ENCODE data around the gene TNP2. TPM values are rescaled to one million over a fixed set of nuclear protein-coding genes. Genes with fewer than 3 reads are reported as not detected.
"Not testable (repeated sequence)": the region's sequence is repeated elsewhere in the genome, so short reads cannot be mapped to it uniquely, and the experiment has no call there.

Gene TNP2
- total RNA-seq, 6 donors from 2014 or later = not detected

GRCh38 chr16:11292076-11292748 is 23.1 kb upstream of the TNP2 start:
- Histone ChIP-seq H3K4me1 (peaks cover 6 to 19% (median 7%) of the 10 kb centered on the region in 4 donors), H3K9me3 (no peaks in the 10 kb centered on the region), H3K27ac (no peak overlapping the region), H3K4me3 (no peak overlapping the region), H3K27me3 (no peaks in the 10 kb centered on the region), H3K36me3 (no peaks in the 10 kb centered on the region)
- ATAC-seq (ENCODE audit: low FRiP score in 2 of 2) (no peak), DNase-seq (no peak)
- TF ChIP-seq EP300 (IDR thresholded peaks at IDR 0.05) (no peak), CTCF (IDR thresholded peaks at IDR 0.05) (no peak), POLR2A (IDR thresholded peaks at IDR 0.05) (no peak), POLR2AphosphoS5 (IDR thresholded peaks at IDR 0.05) (no peak)
- 88 to 93% methylated on average over 7 of the region's 7 CpGs for WGBS, 2 donors

- DNase-seq (no peak), ATAC-seq (ENCODE audit: low FRiP score in 2 of 2) (no peak)
- no peak overlapping the region for H3K4me3 ChIP-seq
- peaks cover 0 to 9% (median 0%) of the 10 kb centered on the region in 4 donors for H3K4me1 ChIP-seq
- H3K27ac ChIP-seq = no peak overlapping the region
- 67 to 78% methylated on average over 10 of the region's 10 CpGs for WGBS, 2 donors
- H3K36me3 ChIP-seq = no peaks in the 10 kb centered on the region
- H3K27me3 ChIP-seq = no peaks in the 10 kb centered on the region
- no peaks in the 10 kb centered on the region for H3K9me3 ChIP-seq
- TF ChIP-seq POLR2A (IDR thresholded peaks at IDR 0.05) (no peak), POLR2AphosphoS5 (IDR thresholded peaks at IDR 0.05) (no peak), EP300 (IDR thresholded peaks at IDR 0.05) (no peak), CTCF (IDR thresholded peaks at IDR 0.05) (no peak)
These were observed 22.1 kb upstream of the TNP2 start for GRCh38 chr16:11291091-11291703.

- H3K4me3 ChIP-seq = no peak overlapping the region
- H3K4me1 ChIP-seq = peaks cover 0 to 7% (median 0%) of the 10 kb centered on the region in 4 donors
- TF ChIP-seq EP300 (IDR thresholded peaks at IDR 0.05) (peak in 1 of 4 donors; percentile 29), POLR2A (IDR thresholded peaks at IDR 0.05) (no peak)
- peak in 1 of 2 donors; percentile 36 for DNase-seq
- ATAC-seq (ENCODE audit: low FRiP score in 2 of 2) = no peak
- no peaks in the 10 kb centered on the region for H3K27me3 ChIP-seq
- H3K9me3 ChIP-seq = no peaks in the 10 kb centered on the region
- H3K27ac ChIP-seq = no peak overlapping the region
- 83 to 91% methylated on average over 8 of the region's 8 CpGs for WGBS, 2 donors
- H3K36me3 ChIP-seq = no peaks in the 10 kb centered on the region
These were observed 21.2 kb upstream of the TNP2 start for GRCh38 chr16:11290102-11290893.

- H3K4me3 ChIP-seq; ATAC-seq (ENCODE audit: low FRiP score in 2 of 2); H3K4me1 ChIP-seq; H3K9me3 ChIP-seq; H3K36me3 ChIP-seq; DNase-seq; H3K27me3 ChIP-seq; H3K27ac ChIP-seq: not testable (repeated sequence)
- WGBS, 2 donors = 80 to 84% methylated on average over 4 of the region's 4 CpGs
These were observed 20.6 kb upstream of the TNP2 start for GRCh38 chr16:11289696-11290095.

- WGBS, 2 donors = 100% methylated on average over 2 of the region's 2 CpGs
- ATAC-seq (ENCODE audit: low FRiP score in 2 of 2) (no peak), DNase-seq (no peak)
- Histone ChIP-seq H3K9me3 (no peaks in the 10 kb centered on the region), H3K27ac (no peak overlapping the region), H3K4me1 (peaks cover 0 to 7% (median 0%) of the 10 kb centered on the region in 4 donors), H3K36me3 (no peaks in the 10 kb centered on the region), H3K4me3 (no peak overlapping the region), H3K27me3 (no peaks in the 10 kb centered on the region)
- no peak for TF ChIP-seq POLR2AphosphoS5 (IDR thresholded peaks at IDR 0.05)
- no peak for TF ChIP-seq CTCF (IDR thresholded peaks at IDR 0.05)
- no peak for TF ChIP-seq POLR2A (IDR thresholded peaks at IDR 0.05)
- no peak for TF ChIP-seq EP300 (IDR thresholded peaks at IDR 0.05)
These were observed 20.1 kb upstream of the TNP2 start for GRCh38 chr16:11289202-11289601.

Data from upper lobe of left lung (tissue), 6 donors.